Measurements from ENCODE around the gene SDK2.

SDK2 gene

GRCh38 chr17:73337330-73337710 lies 306.9 kb downstream of the SDK2 start:
- no peaks in the 10 kb centered on the region for H3K36me3 ChIP-seq (replicated peaks; ENCODE audit: insufficient read depth, low read length)
- H2AFZ ChIP-seq (ENCODE audit: low read length), result no peak overlapping the region
- no peaks in the 10 kb centered on the region for H3F3A ChIP-seq (ENCODE audit: insufficient read depth, low read length)
- H3K79me2 ChIP-seq (ENCODE audit: low read length), result no peaks in the 10 kb centered on the region
- no peaks in the 10 kb centered on the region; the same call in 1 of the 2 replicates for H3K27me3 ChIP-seq (replicated peaks; ENCODE audit: insufficient read depth, low read length)
- no peak overlapping the region for H3K27ac ChIP-seq (ENCODE audit: low read length)
- no peak for DNase-seq
- no peak overlapping the region for H3K4me3 ChIP-seq (ENCODE audit: low read length)
- TF ChIP-seq CTCF (IDR thresholded peaks at IDR 0.05; ENCODE audit: low read length), result no peak
- no peak for TF ChIP-seq EZH2phosphoT487 (IDR thresholded peaks at IDR 0.05; ENCODE audit: low read length)
- TF ChIP-seq EZH2 (optimal IDR thresholded peaks at IDR 0.05; ENCODE audit: low read depth, low read length), result no peak
- no peak overlapping the region for H3K9ac ChIP-seq (ENCODE audit: low read length)
- no peak overlapping the region for H3K4me2 ChIP-seq (ENCODE audit: low read depth, low read length)
- no peaks in the 10 kb centered on the region for H4K20me1 ChIP-seq (ENCODE audit: insufficient read depth, low read length)
- H3K4me1 ChIP-seq (ENCODE audit: low read length), result no peaks in the 10 kb centered on the region
- H3K9me2 ChIP-seq (replicated peaks; ENCODE audit: insufficient read depth, low read length), result no peaks in the 10 kb centered on the region
- no peaks in the 10 kb centered on the region for H3K9me3 ChIP-seq (replicated peaks; ENCODE audit: insufficient read depth, low read length)

GRCh38 chr17:73336408-73337329 lies 307.6 kb downstream of the SDK2 start:
- Histone ChIP-seq H4K20me1 (ENCODE audit: insufficient read depth, low read length) (no peaks in the 10 kb centered on the region), H2AFZ (ENCODE audit: low read length) (no peak overlapping the region), H3K27me3 (replicated peaks; ENCODE audit: insufficient read depth, low read length) (no peaks in the 10 kb centered on the region; the same call in 1 of the 2 replicates), H3K4me1 (ENCODE audit: low read length) (no peaks in the 10 kb centered on the region), H3K4me2 (ENCODE audit: low read depth, low read length) (no peak overlapping the region), H3K4me3 (ENCODE audit: low read length) (no peak overlapping the region), H3K36me3 (replicated peaks; ENCODE audit: insufficient read depth, low read length) (no peaks in the 10 kb centered on the region), H3K9me3 (replicated peaks; ENCODE audit: insufficient read depth, low read length) (no peaks in the 10 kb centered on the region), H3K9ac (ENCODE audit: low read length) (no peak overlapping the region), H3K9me2 (replicated peaks; ENCODE audit: insufficient read depth, low read length) (no peaks in the 10 kb centered on the region), H3K79me2 (ENCODE audit: low read length) (no peaks in the 10 kb centered on the region), H3F3A (ENCODE audit: insufficient read depth, low read length) (no peaks in the 10 kb centered on the region), H3K27ac (ENCODE audit: low read length) (no peak overlapping the region)
- TF ChIP-seq EZH2 (optimal IDR thresholded peaks at IDR 0.05; ENCODE audit: low read depth, low read length) (no peak), EZH2phosphoT487 (IDR thresholded peaks at IDR 0.05; ENCODE audit: low read length) (no peak), CTCF (IDR thresholded peaks at IDR 0.05; ENCODE audit: low read length) (no peak)
- no peak for DNase-seq

GRCh38 chr17:73335591-73336407 lies 308.4 kb downstream of the SDK2 start:
- Histone ChIP-seq H3K4me3 (ENCODE audit: low read length) (no peak overlapping the region), H3K9me2 (replicated peaks; ENCODE audit: insufficient read depth, low read length) (no peaks in the 10 kb centered on the region), H2AFZ (ENCODE audit: low read length) (no peak overlapping the region), H3K9ac (ENCODE audit: low read length) (no peak overlapping the region), H3K36me3 (replicated peaks; ENCODE audit: insufficient read depth, low read length) (no peaks in the 10 kb centered on the region), H3K27me3 (replicated peaks; ENCODE audit: insufficient read depth, low read length) (no peaks in the 10 kb centered on the region; the same call in 1 of the 2 replicates), H3K4me2 (ENCODE audit: low read depth, low read length) (no peak overlapping the region), H3K27ac (ENCODE audit: low read length) (no peak overlapping the region), H4K20me1 (ENCODE audit: insufficient read depth, low read length) (no peaks in the 10 kb centered on the region), H3F3A (ENCODE audit: insufficient read depth, low read length) (no peaks in the 10 kb centered on the region), H3K4me1 (ENCODE audit: low read length) (no peaks in the 10 kb centered on the region), H3K9me3 (replicated peaks; ENCODE audit: insufficient read depth, low read length) (no peaks in the 10 kb centered on the region), H3K79me2 (ENCODE audit: low read length) (no peaks in the 10 kb centered on the region)
- no peak for DNase-seq
- TF ChIP-seq EZH2phosphoT487 (IDR thresholded peaks at IDR 0.05; ENCODE audit: low read length) (no peak), EZH2 (optimal IDR thresholded peaks at IDR 0.05; ENCODE audit: low read depth, low read length) (no peak), CTCF (IDR thresholded peaks at IDR 0.05; ENCODE audit: low read length) (no peak)

Data from MM.1S (cell line).